OCI-LY7 (cell line): ENCODE results near the gene CASP2. TPM values are rescaled to one million over a fixed set of nuclear protein-coding genes. Genes with fewer than 3 reads are reported as not detected.

ENCODE experiments used
- BruUV-seq: library from RNA; stranded (reverse); fragments of 400-500 nt; replicated peaks from 2 replicates; lab custom pipeline; 2021; lab: Mats Ljungman, UMichigan
- CTCF ChIA-PET: fragments of 300-600 bp; sonication (Branson Sonifier 250); formaldehyde crosslinking; loops from one replicate; lab custom pipeline; 2022; ENCODE audit warnings: antibody characterized with exemption; ENCODE audit not compliant: unreplicated experiment; lab: Charles Lee
- POLR2A ChIA-PET: fragments of 300-600 bp; sonication (Branson Sonifier 250); formaldehyde crosslinking; loops from one replicate; lab custom pipeline; 2022; ENCODE audit warnings: antibody characterized with exemption; lab: Charles Lee
- DNase-seq: peaks from one replicate; pipeline ENCODE4 v3.0.0-alpha.2; 2015; ENCODE audit warnings: low spot score
- H2AFZ ChIP-seq: fragments of 200-600 bp; sonication (generic), shearing (Covaris generic); 2 replicates; pipeline ENCODE4 v1.6.1; 2014; ENCODE audit warnings: mild to moderate bottlenecking, antibody characterized with exemption, low read length, moderate library complexity
- H3K27ac ChIP-seq: fragments of 200-600 bp; sonication (generic); 2 replicates; pipeline ENCODE4 v1.5.1; 2014; ENCODE audit warnings: mixed run types, low read depth, mild to moderate bottlenecking, moderate library complexity, low read length, inconsistent platforms; ENCODE audit not compliant: poor library complexity, severe bottlenecking
- H3K36me3 ChIP-seq: fragments of 200-600 bp; sonication (generic); 2 replicates; pipeline ENCODE4 v1.6.1; 2014; ENCODE audit warnings: mild to moderate bottlenecking, antibody characterized with exemption, low read length, moderate library complexity, mixed read lengths; ENCODE audit not compliant: insufficient read depth
- H3K4me1 ChIP-seq: fragments of 200-600 bp; sonication (generic); 2 replicates; pipeline ENCODE4 v1.5.1; 2014; ENCODE audit warnings: mild to moderate bottlenecking, low read length; ENCODE audit not compliant: insufficient read depth, poor library complexity, severe bottlenecking
- H3K4me2 ChIP-seq: fragments of 200-600 bp; sonication (generic); 2 replicates; pipeline ENCODE4 v1.6.1; 2014; ENCODE audit warnings: mild to moderate bottlenecking, low read length
- H3K4me3 ChIP-seq: fragments of 200-600 bp; sonication (generic); 2 replicates; pipeline ENCODE4 v1.5.1; 2014; ENCODE audit warnings: mild to moderate bottlenecking, low read depth, low read length; ENCODE audit not compliant: poor library complexity, severe bottlenecking
- H3K79me2 ChIP-seq: fragments of 200-600 bp; sonication (generic); 2 replicates; pipeline ENCODE4 v1.6.1; 2016; ENCODE audit warnings: low read depth, mild to moderate bottlenecking, low read length, moderate library complexity, mixed read lengths; ENCODE audit not compliant: insufficient read depth
- H3K9me2 ChIP-seq: fragments of 200-600 bp; sonication (generic); 2 replicates; pipeline ENCODE4 v1.6.1; 2016; ENCODE audit warnings: mild to moderate bottlenecking, low read length, mixed read lengths; ENCODE audit not compliant: insufficient read depth
- H3K9me3 ChIP-seq: fragments of 200-600 bp; sonication (generic); 2 replicates; pipeline ENCODE4 v1.6.1; 2014; ENCODE audit warnings: mild to moderate bottlenecking, mixed run types, low read length, mixed read lengths
- H4K20me1 ChIP-seq: fragments of 200-600 bp; sonication (generic); 2 replicates; pipeline ENCODE4 v1.6.1; 2014; ENCODE audit warnings: mild to moderate bottlenecking, antibody characterized with exemption, low read length, moderate library complexity, mixed read lengths; ENCODE audit not compliant: insufficient read depth
- CTCF ChIP-seq: fragments of 200-600 bp; sonication (generic); conservative IDR thresholded peaks from 2 replicates; pipeline ENCODE4 v1.5.1; 2014; ENCODE audit warnings: mild to moderate bottlenecking, antibody characterized with exemption, low read length, moderate library complexity, mixed read lengths
- EZH2phosphoT487 ChIP-seq: fragments of 200-600 bp; sonication (generic); IDR thresholded peaks from 2 replicates; pipeline ENCODE4 v1.6.1; 2018; ENCODE audit warnings: low read depth, borderline replicate concordance, mild to moderate bottlenecking, mixed run types, antibody characterized with exemption, low read length, moderate library complexity, mixed read lengths
- intact Hi-C: fragments of 100-400 bp; cut with micrococcal nuclease; formaldehyde crosslinking; loops from one replicate; pipeline ENCODE4 v1.10.0; 2022; ENCODE audit not compliant: unreplicated experiment
- total RNA-seq, 2 experiments: library from RNA; depleted of rRNA in 1 of 2; stranded (reverse); fragments of >200 nt in 1 of 2; shearing (Covaris generic) in 1 of 2; gene quantifications; 2 replicates each; pipeline ENCODE4 v1.2.3, GENCODE V29; 2014 to 2022

Gene CASP2
- total RNA-seq, 2 experiments from 2014 or later = 27.2 to 61.6 TPM

GRCh38 chr7:143292876-143293275 is 4.7 kb downstream of the CASP2 start:
- ChIA-PET CTCF (no interaction called here), POLR2A (interaction anchor here (0.7 to 2.7 kb wide), 6 partner anchors 8 to 69 kb away, joined by 3 to 12 read pairs (median 5); partner anchors contain the start of gene GSTK1)

GRCh38 chr7:143295870-143296269 is 7.7 kb downstream of the CASP2 start:
- Histone ChIP-seq H3K9me2 (no peaks in the 10 kb centered on the region), H3K4me2 (no peak overlapping the region), H2AFZ (no peak overlapping the region), H3K4me3 (no peak overlapping the region), H3K4me1 (peaks cover 14% of the 10 kb centered on the region), H3K9me3 (no peaks in the 10 kb centered on the region), H3K27ac (no peak overlapping the region), H4K20me1 (peaks cover 5% of the 10 kb centered on the region; the same call in 1 of the 2 replicates), H3K79me2 (peaks cover 17% of the 10 kb centered on the region), H3K36me3 (peaks cover 99% of the 10 kb centered on the region)
- ChIA-PET POLR2A (interaction anchor here (0.6 to 2.1 kb wide), 7 partner anchors 8 to 438 kb away, joined by 3 to 12 read pairs (median 5); partner anchors contain the start of genes CASP2 and GSTK1), CTCF (no interaction called here)
- intact Hi-C loops = no loop called here
- no peak for DNase-seq
- TF ChIP-seq EZH2phosphoT487 = no peak
- no peak for TF ChIP-seq CTCF
- no TSS peak for BruUV-seq

More at GRCh38 chr7:143292876-143293275, 4.7 kb downstream of the CASP2 start:
- H4K20me1 ChIP-seq = peaks cover 11% of the 10 kb centered on the region; the same call in 1 of the 2 replicates
- no peak for DNase-seq
- H3K9me3 ChIP-seq = no peaks in the 10 kb centered on the region
- H3K4me1 ChIP-seq = peaks cover 30% of the 10 kb centered on the region
- no TSS peak for BruUV-seq
- intact Hi-C loops = no loop called here
- H3K4me3 ChIP-seq = no peak overlapping the region
- H3K27ac ChIP-seq = no peak overlapping the region
- H3K9me2 ChIP-seq = no peaks in the 10 kb centered on the region
- no peak overlapping the region for H2AFZ ChIP-seq
- H3K36me3 ChIP-seq = peaks cover 93% of the 10 kb centered on the region
- no peak for TF ChIP-seq EZH2phosphoT487
- no peak for TF ChIP-seq CTCF
- H3K4me2 ChIP-seq = no peak overlapping the region
- H3K79me2 ChIP-seq = peaks cover 42% of the 10 kb centered on the region

- H2AFZ ChIP-seq = no peak overlapping the region
- no peak overlapping the region for H3K4me3 ChIP-seq
- DNase-seq = no peak
- H3K36me3 ChIP-seq = peaks cover 99% of the 10 kb centered on the region
- peaks cover 5% of the 10 kb centered on the region; the same call in 1 of the 2 replicates for H4K20me1 ChIP-seq
- intact Hi-C loops = no loop called here
- no peak overlapping the region for H3K27ac ChIP-seq
- TF ChIP-seq EZH2phosphoT487 = no peak
- no peak for TF ChIP-seq CTCF
- no peak overlapping the region for H3K4me2 ChIP-seq
- H3K79me2 ChIP-seq = peaks cover 9% of the 10 kb centered on the region; the same call in 1 of the 2 replicates
- POLR2A ChIA-PET = interaction anchor here (0.6 to 2.1 kb wide), 10 partner anchors 9 to 72 kb away, joined by 3 to 12 read pairs (median 4); partner anchors contain the start of genes CASP2 and GSTK1
- no peaks in the 10 kb centered on the region for H3K9me3 ChIP-seq
- CTCF ChIA-PET = no interaction called here
- BruUV-seq = no TSS peak
- peaks cover 14% of the 10 kb centered on the region for H3K4me1 ChIP-seq
- no peaks in the 10 kb centered on the region for H3K9me2 ChIP-seq
Observed at GRCh38 chr7:143296686-143297085, 8.5 kb downstream of the CASP2 start.
